Astrocyte of the spinal cord (primary cell): ENCODE results near the gene SHISA7.
A peak's percentile ranks its signal among the peaks of the same experiment; 100 is the strongest.

Source experiments
- DNase-seq: peaks from one replicate; pipeline ENCODE4 v3.0.0; 2011; ENCODE audit warnings: low read depth, low spot score
- H3K4me3 ChIP-seq: 2 replicates; pipeline ENCODE4 v1.5.1; 2011; ENCODE audit warnings: low read depth, mild to moderate bottlenecking, low read length, moderate library complexity
- in situ Hi-C: cut with HindIII; loops from 2 replicates; pipeline ENCODE4 v1.10.0; 2017; ENCODE audit warnings: low sequenced_read_pairs
- TF ChIP-seq, protein P1 (sequence below): IDR thresholded peaks from 2 replicates; pipeline ENCODE4 v1.5.1; 2012; ENCODE audit warnings: low read depth, mild to moderate bottlenecking, low read length, inconsistent platforms

The SHISA7 gene

DNA sequence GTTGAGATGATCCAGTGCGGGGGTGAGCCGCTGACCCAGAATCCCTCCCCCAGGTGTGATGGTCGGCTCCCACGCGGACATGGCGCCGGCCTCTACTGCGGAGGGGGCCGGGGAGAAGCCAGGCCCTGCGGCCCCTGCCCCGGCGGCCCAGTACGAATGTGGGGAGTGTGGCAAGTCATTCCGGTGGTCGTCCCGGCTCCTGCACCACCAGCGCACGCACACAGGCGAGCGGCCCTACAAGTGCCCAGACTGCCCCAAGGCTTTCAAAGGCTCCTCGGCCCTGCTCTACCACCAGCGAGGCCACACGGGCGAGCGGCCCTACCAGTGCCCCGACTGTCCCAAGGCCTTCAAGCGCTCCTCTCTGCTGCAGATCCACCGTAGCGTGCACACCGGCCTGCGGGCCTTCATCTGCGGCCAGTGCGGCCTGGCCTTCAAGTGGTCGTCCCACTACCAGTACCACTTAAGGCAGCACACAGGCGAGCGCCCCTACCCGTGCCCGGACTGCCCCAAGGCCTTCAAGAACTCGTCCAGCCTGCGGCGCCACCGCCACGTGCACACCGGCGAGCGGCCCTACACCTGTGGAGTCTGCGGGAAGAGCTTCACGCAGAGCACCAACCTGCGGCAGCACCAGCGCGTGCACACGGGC lies 38.2 kb upstream of the SHISA7 start:
- TF ChIP-seq, protein P1, sequence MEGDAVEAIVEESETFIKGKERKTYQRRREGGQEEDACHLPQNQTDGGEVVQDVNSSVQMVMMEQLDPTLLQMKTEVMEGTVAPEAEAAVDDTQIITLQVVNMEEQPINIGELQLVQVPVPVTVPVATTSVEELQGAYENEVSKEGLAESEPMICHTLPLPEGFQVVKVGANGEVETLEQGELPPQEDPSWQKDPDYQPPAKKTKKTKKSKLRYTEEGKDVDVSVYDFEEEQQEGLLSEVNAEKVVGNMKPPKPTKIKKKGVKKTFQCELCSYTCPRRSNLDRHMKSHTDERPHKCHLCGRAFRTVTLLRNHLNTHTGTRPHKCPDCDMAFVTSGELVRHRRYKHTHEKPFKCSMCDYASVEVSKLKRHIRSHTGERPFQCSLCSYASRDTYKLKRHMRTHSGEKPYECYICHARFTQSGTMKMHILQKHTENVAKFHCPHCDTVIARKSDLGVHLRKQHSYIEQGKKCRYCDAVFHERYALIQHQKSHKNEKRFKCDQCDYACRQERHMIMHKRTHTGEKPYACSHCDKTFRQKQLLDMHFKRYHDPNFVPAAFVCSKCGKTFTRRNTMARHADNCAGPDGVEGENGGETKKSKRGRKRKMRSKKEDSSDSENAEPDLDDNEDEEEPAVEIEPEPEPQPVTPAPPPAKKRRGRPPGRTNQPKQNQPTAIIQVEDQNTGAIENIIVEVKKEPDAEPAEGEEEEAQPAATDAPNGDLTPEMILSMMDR = no peak
- no peak overlapping the region for H3K4me3 ChIP-seq
- no peak for DNase-seq
- in situ Hi-C loops = no loop called here

DNA sequence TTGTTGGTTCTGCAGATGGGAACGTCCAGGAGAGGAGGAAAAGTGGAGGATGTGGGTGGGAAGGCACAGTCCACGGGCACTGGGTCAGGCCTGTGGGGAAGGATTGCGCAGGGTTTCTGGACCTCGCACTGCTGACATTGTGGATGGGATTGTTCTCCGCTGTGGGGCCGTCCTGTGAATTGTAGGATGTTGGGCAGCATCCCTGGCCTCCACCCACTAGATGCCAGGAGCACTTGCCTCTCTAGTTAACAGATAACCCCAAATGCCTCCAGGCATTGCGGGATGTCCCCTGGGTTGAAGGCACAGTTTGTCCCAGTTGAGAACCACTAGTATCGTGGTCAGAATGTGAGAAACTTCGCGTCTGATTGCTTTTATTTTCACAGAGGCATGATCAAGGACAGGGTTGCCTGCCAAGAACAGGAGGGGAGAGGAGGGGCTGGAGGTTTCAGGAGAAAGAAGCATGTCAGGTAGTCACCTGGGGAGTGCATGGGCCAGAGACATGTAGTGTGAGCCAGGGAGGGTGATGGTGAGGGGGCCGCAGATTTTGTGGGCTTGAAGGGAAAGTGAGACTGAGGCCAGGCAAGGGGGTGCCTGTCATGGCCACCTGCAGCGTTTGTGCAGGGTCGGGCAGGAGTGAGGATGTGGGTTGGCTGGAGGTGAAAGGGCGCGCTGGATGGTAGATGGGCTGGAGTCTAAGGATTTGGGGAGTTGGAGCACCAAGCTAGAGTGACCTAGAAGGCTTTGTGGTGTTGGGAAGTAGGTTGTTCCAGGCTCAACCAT lies 36.5 kb upstream of the SHISA7 start:
- TF ChIP-seq, protein P1 = no peak
- H3K4me3 ChIP-seq = no peak overlapping the region
- DNase-seq = no peak
- in situ Hi-C loops = no loop called here

DNA sequence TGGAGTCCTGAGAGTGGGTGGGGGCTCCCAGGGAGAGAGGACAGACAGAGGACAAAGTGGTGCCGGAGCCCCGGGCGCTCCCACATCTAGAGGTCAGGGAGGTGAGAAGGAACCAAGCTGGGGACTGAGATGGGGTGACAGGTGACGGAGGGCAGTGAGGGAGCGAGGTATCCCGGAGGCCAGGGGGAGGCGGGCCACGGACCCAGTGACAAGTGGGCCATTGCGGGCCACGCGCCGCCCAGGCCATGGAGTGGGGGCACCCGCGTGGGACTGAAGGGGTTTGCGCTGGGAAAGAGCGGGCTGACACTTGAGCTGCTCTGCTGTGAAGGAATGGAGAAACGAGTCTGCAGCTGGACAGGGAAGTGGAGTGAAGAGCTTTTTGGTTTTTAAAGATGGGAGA lies 35.9 kb upstream of the SHISA7 start:
- DNase-seq = no peak
- in situ Hi-C loops = no loop called here
- no peak overlapping the region for H3K4me3 ChIP-seq
- TF ChIP-seq, protein P1 = no peak

DNA sequence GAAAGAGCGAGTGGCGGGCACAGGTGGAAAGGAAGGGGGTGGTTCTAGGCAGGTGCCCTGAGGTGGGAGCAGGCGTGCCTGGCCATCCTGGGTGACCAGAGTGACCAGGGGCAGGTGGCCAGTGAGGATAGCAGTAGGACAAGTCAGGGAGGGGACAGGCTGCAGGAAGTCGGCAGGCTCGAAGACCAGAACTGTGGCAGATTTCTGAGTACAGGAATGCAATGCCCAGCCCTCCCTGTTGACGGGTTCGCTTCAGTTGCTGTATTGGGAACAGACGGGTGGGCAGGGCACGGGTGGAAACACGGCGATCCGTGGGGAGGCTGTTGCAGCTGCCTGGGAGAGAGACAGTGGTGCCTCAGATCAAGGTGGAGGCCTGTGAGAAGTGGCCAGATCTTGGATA lies 35.3 kb upstream of the SHISA7 start:
- in situ Hi-C loops = no loop called here

DNA sequence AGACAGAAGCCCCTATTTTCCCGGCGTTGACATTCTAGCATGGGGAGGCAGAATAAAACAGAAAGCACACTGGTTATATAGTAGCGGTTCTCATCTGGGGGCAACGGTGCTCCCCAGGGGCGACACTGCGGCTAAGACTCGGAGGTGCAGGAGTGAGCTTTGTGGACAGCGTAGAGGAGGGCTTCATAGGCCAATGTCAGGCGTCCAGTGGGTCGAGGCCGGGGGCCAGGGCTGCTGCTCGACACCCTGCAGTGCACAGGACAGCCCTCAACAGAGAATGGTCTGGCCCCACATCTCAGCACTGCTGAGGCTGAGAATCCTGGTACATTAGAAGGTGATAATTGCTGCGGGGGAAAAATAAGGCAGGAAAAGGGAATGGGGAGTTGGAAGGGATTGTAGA lies 34.8 kb upstream of the SHISA7 start:
- in situ Hi-C loops = no loop called here
- DNase-seq = no peak
- peak overlapping the region; percentile 62 for H3K4me3 ChIP-seq
- TF ChIP-seq, protein P1 = no peak

More for the DNA sequence above, 35.3 kb upstream of the SHISA7 start:
- DNase-seq = no peak
- no peak overlapping the region for H3K4me3 ChIP-seq
- TF ChIP-seq, protein P1 = no peak

DNA sequence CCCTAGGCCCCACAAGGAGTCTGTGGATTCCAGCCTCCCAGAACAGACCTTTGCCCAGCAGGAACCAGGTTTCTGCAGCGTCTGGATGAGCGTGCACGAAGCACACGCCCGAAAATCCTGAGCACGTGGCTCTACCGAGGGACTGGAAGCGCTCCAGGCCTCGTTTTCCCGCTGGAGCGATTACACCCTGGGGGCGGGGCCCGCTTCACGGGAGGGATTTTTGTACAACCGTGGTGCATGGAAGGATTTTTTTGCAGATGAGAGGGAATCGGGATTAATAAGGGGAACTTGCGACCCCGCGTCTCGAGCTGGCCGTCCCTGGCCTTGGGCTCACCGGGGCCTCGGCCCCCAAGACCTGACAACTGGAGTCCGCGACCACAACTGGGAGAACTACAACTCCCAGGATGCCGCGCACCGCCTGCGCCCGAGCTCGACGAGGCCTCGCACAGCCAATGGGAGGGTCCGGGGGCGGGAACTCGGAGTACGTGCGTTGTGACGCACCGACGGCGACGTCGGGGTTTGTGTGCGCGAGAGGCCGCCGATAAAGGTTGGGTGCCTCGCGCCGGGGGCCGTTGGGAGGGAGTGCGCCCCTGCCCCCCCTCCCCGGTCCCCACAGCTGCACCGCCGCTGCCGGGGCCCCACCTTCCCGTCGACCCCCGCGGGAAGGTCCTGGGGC lies 33.1 kb upstream of the SHISA7 start, which contains the start of gene ZNF628:
Gene ZNF628 (plus strand): TSS at position 518 of the 676 bp plus-strand sequence. CDS start 3,294 bp downstream, outside the sequence.
- in situ Hi-C loops = no loop called here
- TF ChIP-seq, protein P1 = no peak
- peak within 1 kb of the TSS; percentile 62 for H3K4me3 ChIP-seq
- DNase-seq = peak; percentile 99
